Stimulated activated CD4-positive, alpha-beta T cell treated with anti-CD3 and anti-CD28 coated beads, Interleukin-4, amount 100 ng/mL, for 1 hour (primary cell): ENCODE data around the gene SMPD3.

Experiments
- DNase-seq: peaks from one replicate; pipeline ENCODE4 v3.0.0-alpha.2; 2020

SMPD3 gene

GRCh38 chr16:68367440-68367839 lies 80.9 kb downstream of the SMPD3 start:
- no peak for DNase-seq

- peak; percentile 39 for DNase-seq
These were observed 81.3 kb downstream of the SMPD3 start for GRCh38 chr16:68367030-68367429.

- no peak for DNase-seq
These were observed 82.2 kb downstream of the SMPD3 start for GRCh38 chr16:68366062-68366461.

- no peak for DNase-seq
These were observed 83.0 kb downstream of the SMPD3 start for GRCh38 chr16:68365167-68365817.

- DNase-seq: no peak
These were observed 83.7 kb downstream of the SMPD3 start for GRCh38 chr16:68364561-68364998.

GRCh38 chr16:68363658-68364521 lies 84.4 kb downstream of the SMPD3 start:
- DNase-seq: no peak

- no peak for DNase-seq
These were observed 85.2 kb downstream of the SMPD3 start for GRCh38 chr16:68362947-68363657.

- DNase-seq: no peak
These were observed 85.9 kb downstream of the SMPD3 start for GRCh38 chr16:68362262-68362913.

GRCh38 chr16:68361485-68361884 lies 86.8 kb downstream of the SMPD3 start:
- DNase-seq: no peak

GRCh38 chr16:68360956-68361355 lies 87.4 kb downstream of the SMPD3 start:
- DNase-seq: no peak

- no peak for DNase-seq
These were observed 87.8 kb downstream of the SMPD3 start for GRCh38 chr16:68360547-68360946.

- DNase-seq: no peak
These were observed 88.7 kb downstream of the SMPD3 start for GRCh38 chr16:68359398-68360191.

- no peak for DNase-seq
These were observed 89.4 kb downstream of the SMPD3 start for GRCh38 chr16:68358951-68359350.

- DNase-seq: no peak
These were observed 90.4 kb downstream of the SMPD3 start for GRCh38 chr16:68357923-68358322.

- no peak for DNase-seq
These were observed 90.8 kb downstream of the SMPD3 start for GRCh38 chr16:68357521-68357922.

GRCh38 chr16:68356919-68357286 lies 91.4 kb downstream of the SMPD3 start:
- no peak for DNase-seq

GRCh38 chr16:68356249-68356918 lies 91.9 kb downstream of the SMPD3 start:
- DNase-seq: peak; percentile 56

GRCh38 chr16:68355447-68356248 lies 92.7 kb downstream of the SMPD3 start:
- no peak for DNase-seq

GRCh38 chr16:68354816-68355215 lies 93.5 kb downstream of the SMPD3 start:
- no peak for DNase-seq

GRCh38 chr16:68353366-68353765 lies 94.9 kb downstream of the SMPD3 start:
- no peak for DNase-seq

GRCh38 chr16:68351991-68352431 lies 96.3 kb downstream of the SMPD3 start:
- DNase-seq: no peak
